GM15510 (cell line): ENCODE measurements around the gene COL4A4.

Experiments used
- POLR2A ChIP-seq: IDR thresholded peaks from 3 replicates; pipeline ENCODE4 v1.6.1; 2011; ENCODE audit warnings: borderline replicate concordance; ENCODE audit not compliant: insufficient read length; ENCODE audit errors: extremely low read depth

Gene COL4A4

GRCh38 chr2:227097495-227098161, 66.4 kb downstream of the COL4A4 start:
- TF ChIP-seq POLR2A: no peak

GRCh38 chr2:227095346-227095745, 68.7 kb downstream of the COL4A4 start:
- no peak for TF ChIP-seq POLR2A

- no peak for TF ChIP-seq POLR2A
Measured at GRCh38 chr2:227082286-227082685, 81.7 kb downstream of the COL4A4 start.

GRCh38 chr2:227079726-227080125, 84.3 kb downstream of the COL4A4 start:
- no peak for TF ChIP-seq POLR2A

- TF ChIP-seq POLR2A: no peak
Measured at GRCh38 chr2:227058888-227059399, 105.1 kb downstream of the COL4A4 start.

GRCh38 chr2:227057743-227058447, 106.1 kb downstream of the COL4A4 start:
- no peak for TF ChIP-seq POLR2A

- no peak for TF ChIP-seq POLR2A
Measured at GRCh38 chr2:227057060-227057459, 106.9 kb downstream of the COL4A4 start.

- TF ChIP-seq POLR2A: no peak
Measured at GRCh38 chr2:227054006-227054405, 110.0 kb downstream of the COL4A4 start.

GRCh38 chr2:227052879-227053278, 111.1 kb downstream of the COL4A4 start:
- TF ChIP-seq POLR2A: no peak

GRCh38 chr2:227043981-227044380, 120.0 kb downstream of the COL4A4 start:
- no peak for TF ChIP-seq POLR2A

GRCh38 chr2:227038550-227039189, 125.3 kb downstream of the COL4A4 start:
- TF ChIP-seq POLR2A: no peak

- TF ChIP-seq POLR2A: no peak
Measured at GRCh38 chr2:227036527-227036926, 127.5 kb downstream of the COL4A4 start.

GRCh38 chr2:227035711-227036367, 128.2 kb downstream of the COL4A4 start:
- no peak for TF ChIP-seq POLR2A

GRCh38 chr2:227033471-227034148, 130.4 kb downstream of the COL4A4 start:
- TF ChIP-seq POLR2A: no peak

- no peak for TF ChIP-seq POLR2A
Measured at GRCh38 chr2:227031379-227031778, 132.6 kb downstream of the COL4A4 start.

GRCh38 chr2:227030789-227031188, 133.2 kb downstream of the COL4A4 start:
- TF ChIP-seq POLR2A: no peak
